H9 (cell line): ENCODE results near the gene TERC. TPM values are rescaled to one million over a fixed set of nuclear protein-coding genes. Genes with fewer than 3 reads are reported as not detected.

Source experiments
- DNase-seq: peaks from one replicate; pipeline ENCODE4 v3.0.0-alpha.2; 2017
- H2AFZ ChIP-seq: one replicate; pipeline ENCODE4 v1.6.1; 2013; ENCODE audit warnings: mild to moderate bottlenecking, low read length, control low read depth, moderate library complexity
- H2AK5ac ChIP-seq: 2 replicates; pipeline ENCODE4 v1.6.1; 2013; ENCODE audit warnings: low read length, control low read depth, mixed read lengths; ENCODE audit not compliant: insufficient read length
- H2BK120ac ChIP-seq: one replicate; pipeline ENCODE4 v1.6.1; 2013; ENCODE audit warnings: low read depth, mild to moderate bottlenecking, low read length, control low read depth, inconsistent platforms; ENCODE audit not compliant: poor library complexity, severe bottlenecking
- H2BK12ac ChIP-seq: 2 replicates; pipeline ENCODE4 v1.6.1; 2013; ENCODE audit warnings: low read length, control low read depth, mixed read lengths, low read depth; ENCODE audit not compliant: insufficient read length
- H2BK15ac ChIP-seq: 2 replicates; pipeline ENCODE4 v1.6.1; 2013; ENCODE audit warnings: low read depth, low read length, control low read depth
- H2BK20ac ChIP-seq: one replicate; pipeline ENCODE4 v1.6.1; 2013; ENCODE audit warnings: low read depth, mild to moderate bottlenecking, low read length, control low read depth, inconsistent platforms; ENCODE audit not compliant: poor library complexity, severe bottlenecking
- H2BK5ac ChIP-seq: 2 replicates; pipeline ENCODE4 v1.6.1; 2013; ENCODE audit warnings: low read length, control low read depth, mixed read lengths; ENCODE audit not compliant: insufficient read length
- H3K14ac ChIP-seq: 2 replicates; pipeline ENCODE4 v1.6.1; 2013; ENCODE audit warnings: low read length, control low read depth; ENCODE audit not compliant: insufficient read depth
- H3K18ac ChIP-seq: 2 replicates; pipeline ENCODE4 v1.6.1; 2013; ENCODE audit warnings: low read depth, mild to moderate bottlenecking, mixed read lengths, low read length, control low read depth; ENCODE audit not compliant: insufficient read length
- H3K23ac ChIP-seq: 2 replicates; pipeline ENCODE4 v1.6.1; 2013; ENCODE audit warnings: low read length, control low read depth, mixed read lengths, low read depth; ENCODE audit not compliant: insufficient read length
- H3K23me2 ChIP-seq: 2 replicates; pipeline ENCODE4 v1.6.1; 2013; ENCODE audit warnings: low read depth, mild to moderate bottlenecking, mixed read lengths, low read length, control low read depth; ENCODE audit not compliant: insufficient read length, poor library complexity, severe bottlenecking
- H3K27ac ChIP-seq: 2 replicates; pipeline ENCODE4 v1.5.1; 2013; ENCODE audit warnings: low read length, control low read depth, mixed read lengths, low read depth; ENCODE audit not compliant: insufficient read length
- H3K27me3 ChIP-seq: 2 replicates; pipeline ENCODE4 v1.6.1; 2013; ENCODE audit warnings: low read length, control low read depth, inconsistent platforms; ENCODE audit not compliant: insufficient read depth
- H3K4ac ChIP-seq: 2 replicates; pipeline ENCODE4 v1.6.1; 2013; ENCODE audit warnings: low read depth, mild to moderate bottlenecking, control low read depth, inconsistent platforms, low read length, moderate library complexity
- H3K4me1 ChIP-seq: 2 replicates; pipeline ENCODE4 v1.6.1; 2013; ENCODE audit warnings: low read length, control low read depth, inconsistent platforms; ENCODE audit not compliant: insufficient read depth
- H3K4me2 ChIP-seq: 2 replicates; pipeline ENCODE4 v1.6.1; 2013; ENCODE audit warnings: low read length, control low read depth, mixed read lengths; ENCODE audit not compliant: insufficient read length, insufficient read depth
- H3K56ac ChIP-seq: 2 replicates; pipeline ENCODE4 v1.6.1; 2013; ENCODE audit warnings: low read depth, mild to moderate bottlenecking, mixed read lengths, low read length, control low read depth; ENCODE audit not compliant: insufficient read length
- H3K79me1 ChIP-seq: 2 replicates; pipeline ENCODE4 v1.6.1; 2013; ENCODE audit warnings: low read depth, mild to moderate bottlenecking, moderate library complexity, low read length, control low read depth, inconsistent platforms; ENCODE audit not compliant: insufficient read depth, poor library complexity, severe bottlenecking
- H3K79me2 ChIP-seq: 2 replicates; pipeline ENCODE4 v1.6.1; 2013; ENCODE audit warnings: low read length, control low read depth, inconsistent platforms; ENCODE audit not compliant: insufficient read depth
- H3K9ac ChIP-seq: 2 replicates; pipeline ENCODE4 v1.6.1; 2013; ENCODE audit warnings: low read length, control low read depth, mixed read lengths; ENCODE audit not compliant: insufficient read length; ENCODE audit errors: extremely low read depth
- H3K9me3 ChIP-seq: one replicate; pipeline ENCODE4 v1.6.1; 2013; ENCODE audit warnings: low read depth, low read length, inconsistent platforms; ENCODE audit not compliant: control insufficient read depth
- H3T11ph ChIP-seq: one replicate; pipeline ENCODE4 v1.6.1; 2013; ENCODE audit warnings: mild to moderate bottlenecking, low read length, control low read depth, inconsistent platforms
- H4K20me1 ChIP-seq: one replicate; pipeline ENCODE4 v1.6.1; 2013; ENCODE audit not compliant: control insufficient read depth, insufficient read length, insufficient read depth
- H4K5ac ChIP-seq: 2 replicates; pipeline ENCODE4 v1.6.1; 2013; ENCODE audit warnings: low read depth, mild to moderate bottlenecking, mixed read lengths, low read length, control low read depth; ENCODE audit not compliant: insufficient read length
- H4K8ac ChIP-seq: replicated peaks from 2 replicates; pipeline ENCODE4 v1.6.1; 2013; ENCODE audit warnings: low read length, control low read depth, mixed read lengths, low read depth; ENCODE audit not compliant: insufficient read length
- H4K91ac ChIP-seq: 2 replicates; pipeline ENCODE4 v1.6.1; 2013; ENCODE audit warnings: low read depth, mild to moderate bottlenecking, moderate library complexity, mixed read lengths, low read length, control low read depth; ENCODE audit not compliant: insufficient read length
- H3K27ac Mint-ChIP-seq, 3 experiments: 2 replicates in 2 of 3; 3 replicates in 1 of 3; pipeline ENCODE4 v1.8.0; 2020 to 2021; ENCODE audit warnings: mixed read lengths in 3 of 3, mild to moderate bottlenecking in 1 of 3, moderate library complexity in 1 of 3
- H3K27me3 Mint-ChIP-seq: 2 replicates; pipeline ENCODE4 v1.8.0; 2021; ENCODE audit warnings: low read depth, mild to moderate bottlenecking, moderate library complexity, mixed read lengths
- H3K36me3 Mint-ChIP-seq, 3 experiments: 2 replicates in 2 of 3; 3 replicates in 1 of 3; pipeline ENCODE4 v1.8.0; 2020 to 2021; ENCODE audit warnings: low read depth in 3 of 3, mixed read lengths in 3 of 3; ENCODE audit not compliant: insufficient read depth in 1 of 3
- H3K4me1 Mint-ChIP-seq, 2 experiments: 2 replicates each; pipeline ENCODE4 v1.8.0; 2020; ENCODE audit warnings: mixed read lengths in 2 of 2
- H3K4me3 Mint-ChIP-seq, 2 experiments: 2 replicates in 1 of 2; 3 replicates in 1 of 2; pipeline ENCODE4 v1.8.0; 2020 to 2021; ENCODE audit warnings: mild to moderate bottlenecking in 2 of 2, mixed read lengths in 2 of 2, moderate library complexity in 1 of 2
- H3K9me3 Mint-ChIP-seq, 2 experiments: 2 replicates in 1 of 2; 3 replicates in 1 of 2; pipeline ENCODE4 v1.8.0; 2020; ENCODE audit warnings: mild to moderate bottlenecking in 2 of 2, mixed read lengths in 2 of 2, moderate library complexity in 1 of 2
- WGBS: extraction: QIAGEN DNeasy Blood & Tissue Kit; methylation state at CpG from one replicate; pipeline ENCODE4 v1.1.7; 2013; ENCODE audit warnings: missing lambda C conversion rate, low lambda C conversion rate, mixed read lengths; ENCODE audit not compliant: insufficient read length; ENCODE audit errors: extremely low coverage; 5-methylcytosine and 5-hydroxymethylcytosine counted together
- total RNA-seq: library from RNA; stranded (reverse); gene quantifications from 2 replicates; pipeline ENCODE4 v1.2.1, GENCODE V29; 2021
- TF ChIP-seq, protein P1 (sequence below): fragments of 200-600 bp; sonication (generic); conservative IDR thresholded peaks from 3 replicates; pipeline ENCODE4 v1.8.0; 2021; ENCODE audit warnings: antibody characterized with exemption, mild to moderate bottlenecking

Gene TERC
- total RNA-seq, 1 experiment from 2014 or later, result 14.1 TPM

DNA sequence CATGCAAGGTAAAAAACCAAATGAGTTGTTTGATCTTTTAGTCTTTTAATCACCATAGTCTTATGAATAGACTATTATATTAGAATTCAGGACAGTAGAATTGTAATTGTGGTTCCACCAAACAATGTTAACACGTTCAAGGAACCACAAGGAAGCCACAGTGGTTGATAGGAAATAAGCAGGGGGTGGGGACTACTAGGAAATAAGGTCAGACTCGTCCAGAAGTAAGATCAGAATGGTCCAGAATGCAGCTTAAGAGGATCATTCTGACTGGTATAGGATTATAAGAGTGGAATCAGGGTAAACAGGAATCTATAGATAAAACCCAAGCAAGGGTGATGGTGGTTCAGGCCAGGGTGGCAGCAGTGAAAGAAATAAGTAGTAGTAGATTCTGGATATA is 15.9 kb upstream of the TERC start:
- Histone ChIP-seq H2BK12ac (no peak overlapping the region), H3K18ac (no peak overlapping the region), H2BK20ac (no peak overlapping the region), H2AK5ac (no peak overlapping the region), H3K79me1 (peaks cover 7% of the 10 kb centered on the region), H3K27ac (no peak overlapping the region), H3K9me3 (no peaks in the 10 kb centered on the region), H3K9ac (no peak overlapping the region), H4K8ac (no peak overlapping the region), H2BK15ac (no peak overlapping the region), H3K23me2 (no peaks in the 10 kb centered on the region), H4K91ac (no peak overlapping the region), H2AFZ (no peak overlapping the region), H3K4me1 (no peaks in the 10 kb centered on the region), H2BK120ac (no peak overlapping the region), H3K79me2 (no peaks in the 10 kb centered on the region; the same call in 1 of the 2 replicates), H2BK5ac (no peak overlapping the region), H4K20me1 (no peaks in the 10 kb centered on the region), H3T11ph (no peak overlapping the region), H4K5ac (no peak overlapping the region), H3K23ac (no peak overlapping the region), H3K56ac (no peak overlapping the region), H3K4me2 (no peak overlapping the region), H3K27me3 (no peaks in the 10 kb centered on the region), H3K4ac (no peak overlapping the region), H3K14ac (no peak overlapping the region)
- TF ChIP-seq, protein P1, sequence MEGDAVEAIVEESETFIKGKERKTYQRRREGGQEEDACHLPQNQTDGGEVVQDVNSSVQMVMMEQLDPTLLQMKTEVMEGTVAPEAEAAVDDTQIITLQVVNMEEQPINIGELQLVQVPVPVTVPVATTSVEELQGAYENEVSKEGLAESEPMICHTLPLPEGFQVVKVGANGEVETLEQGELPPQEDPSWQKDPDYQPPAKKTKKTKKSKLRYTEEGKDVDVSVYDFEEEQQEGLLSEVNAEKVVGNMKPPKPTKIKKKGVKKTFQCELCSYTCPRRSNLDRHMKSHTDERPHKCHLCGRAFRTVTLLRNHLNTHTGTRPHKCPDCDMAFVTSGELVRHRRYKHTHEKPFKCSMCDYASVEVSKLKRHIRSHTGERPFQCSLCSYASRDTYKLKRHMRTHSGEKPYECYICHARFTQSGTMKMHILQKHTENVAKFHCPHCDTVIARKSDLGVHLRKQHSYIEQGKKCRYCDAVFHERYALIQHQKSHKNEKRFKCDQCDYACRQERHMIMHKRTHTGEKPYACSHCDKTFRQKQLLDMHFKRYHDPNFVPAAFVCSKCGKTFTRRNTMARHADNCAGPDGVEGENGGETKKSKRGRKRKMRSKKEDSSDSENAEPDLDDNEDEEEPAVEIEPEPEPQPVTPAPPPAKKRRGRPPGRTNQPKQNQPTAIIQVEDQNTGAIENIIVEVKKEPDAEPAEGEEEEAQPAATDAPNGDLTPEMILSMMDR, result no peak
- H3K36me3 Mint-ChIP-seq, result peaks cover 30 to 77% (median 62%) of the 10 kb centered on the region in 3 experiments
- H3K27me3 Mint-ChIP-seq, result no peaks in the 10 kb centered on the region
- H3K27ac Mint-ChIP-seq, result no peak overlapping the region
- H3K4me3 Mint-ChIP-seq, result no peak overlapping the region
- no CpG with 5 or more reads among the region's 2 CpGs for WGBS
- H3K9me3 Mint-ChIP-seq, result no peaks in the 10 kb centered on the region
- peaks cover 6 to 7% of the 10 kb centered on the region in 2 experiments for H3K4me1 Mint-ChIP-seq
- no peak for DNase-seq
